Activated T-helper 17 cell treated with anti-CD3 and anti-CD28 coated beads, Interleukin-2, amount 50 U/mL, for 72 hours (primary cell): ENCODE results near the gene DOCK3. TPM values are rescaled to one million over a fixed set of nuclear protein-coding genes. Genes with fewer than 3 reads are reported as not detected.
"Not testable (repeated sequence)": the region's sequence is repeated elsewhere in the genome, so short reads cannot be mapped to it uniquely, and the experiment has no call there.

ENCODE experiments used
- ATAC-seq: fragments of 150-1000 bp; cut with Tn5 transposase; replicated peaks from 2 replicates; pipeline ENCODE4 v1.10.0; 2021; ENCODE audit warnings: mild to moderate bottlenecking, moderate library complexity
- H3K27ac Mint-ChIP-seq: one replicate; pipeline ENCODE4 v1.8.0; 2022; ENCODE audit warnings: mixed read lengths
- H3K27me3 Mint-ChIP-seq: one replicate; pipeline ENCODE4 v1.8.0; 2022; ENCODE audit warnings: mixed read lengths
- H3K36me3 Mint-ChIP-seq: one replicate; pipeline ENCODE4 v1.8.0; 2022; ENCODE audit warnings: low read depth, mild to moderate bottlenecking, mixed read lengths
- H3K4me1 Mint-ChIP-seq: one replicate; pipeline ENCODE4 v1.8.0; 2022; ENCODE audit warnings: mixed read lengths
- H3K4me3 Mint-ChIP-seq: one replicate; pipeline ENCODE4 v1.8.0; 2022; ENCODE audit warnings: mild to moderate bottlenecking, mixed read lengths
- H3K9me3 Mint-ChIP-seq: one replicate; pipeline ENCODE4 v1.8.0; 2022; ENCODE audit warnings: mixed read lengths
- total RNA-seq, 2 donors: library from RNA; stranded (reverse); gene quantifications; one replicate each; pipeline ENCODE4 v1.2.3, GENCODE V29; 2022

Gene DOCK3
- total RNA-seq, 2 donors from 2014 or later: 3.8 to 7.8 TPM

DNA sequence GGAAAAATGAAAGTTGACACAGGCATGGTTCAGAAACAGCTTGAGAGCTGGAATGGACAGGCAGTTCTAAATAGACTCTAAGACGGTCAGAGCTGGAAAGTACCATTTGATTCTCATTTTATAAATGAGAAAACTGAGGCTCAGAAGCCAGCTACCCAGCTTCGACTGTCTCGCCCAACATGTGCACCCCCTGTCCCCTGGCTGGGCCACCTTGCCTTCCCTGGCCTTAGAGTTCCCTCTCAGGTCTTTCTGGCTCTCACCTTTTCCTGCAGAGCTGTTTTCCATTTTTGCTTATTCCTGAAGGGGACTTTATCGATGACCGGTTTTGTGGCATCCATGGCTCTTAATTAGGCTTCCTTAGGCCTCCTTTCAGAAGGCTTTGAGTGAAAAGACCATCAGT, 17.3 kb upstream of the DOCK3 start:
- Mint-ChIP-seq H3K27ac (peak overlapping the region; percentile 10), H3K4me3 (no peak overlapping the region), H3K9me3 (no peaks in the 10 kb centered on the region), H3K4me1 (peaks cover 12% of the 10 kb centered on the region), H3K36me3 (no peaks in the 10 kb centered on the region), H3K27me3 (no peaks in the 10 kb centered on the region)
- ATAC-seq: no peak

DNA sequence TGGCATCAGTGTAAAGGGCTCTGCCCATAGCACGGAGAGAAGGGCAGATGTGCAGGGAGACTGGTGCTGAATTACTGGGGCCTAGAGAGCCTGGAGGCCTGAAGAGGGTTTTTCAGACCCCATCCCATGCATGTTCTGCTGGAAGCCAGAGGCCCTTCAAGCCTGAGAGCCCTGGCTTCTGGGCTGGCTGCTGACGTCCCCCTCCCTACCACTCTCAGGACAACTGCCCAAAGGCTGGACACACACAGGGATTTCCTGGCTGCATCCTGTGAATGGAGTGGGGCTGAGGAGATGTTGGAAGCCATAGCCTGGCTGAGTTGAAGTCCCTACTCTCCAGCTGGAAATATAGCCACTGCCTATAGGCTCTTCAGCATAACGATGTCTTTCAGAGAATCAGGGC, 16.9 kb upstream of the DOCK3 start:
- Mint-ChIP-seq H3K36me3 (no peaks in the 10 kb centered on the region), H3K27me3 (no peaks in the 10 kb centered on the region), H3K4me3 (no peak overlapping the region), H3K4me1 (peaks cover 12% of the 10 kb centered on the region), H3K9me3 (no peaks in the 10 kb centered on the region), H3K27ac (peak overlapping the region; percentile 10)
- no peak for ATAC-seq

DNA sequence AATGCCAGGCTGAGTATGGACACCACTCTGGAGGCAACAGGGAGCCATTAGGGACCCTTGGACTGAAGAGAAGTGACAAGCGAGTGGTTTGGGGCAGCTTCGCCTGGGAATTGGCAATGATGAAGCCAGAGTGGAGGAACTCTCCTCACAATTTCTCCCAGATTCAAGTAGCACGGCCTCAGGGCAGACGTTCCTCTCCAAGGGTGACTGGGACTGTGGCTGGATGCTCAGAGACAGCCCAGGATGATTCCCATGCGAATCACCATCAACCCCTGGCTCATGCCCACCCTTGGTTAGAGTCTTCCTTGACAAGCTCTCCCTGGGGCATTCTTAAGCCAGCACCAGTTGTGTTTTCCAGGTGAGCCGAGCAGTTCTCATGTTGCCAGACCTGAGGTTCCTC, 16.3 kb upstream of the DOCK3 start:
- peak overlapping the region; percentile 10 for H3K27ac Mint-ChIP-seq
- H3K4me1 Mint-ChIP-seq: peaks cover 12% of the 10 kb centered on the region
- no peak for ATAC-seq
- H3K4me3 Mint-ChIP-seq: no peak overlapping the region
- H3K36me3 Mint-ChIP-seq: no peaks in the 10 kb centered on the region
- H3K27me3 Mint-ChIP-seq: no peaks in the 10 kb centered on the region
- no peaks in the 10 kb centered on the region for H3K9me3 Mint-ChIP-seq

DNA sequence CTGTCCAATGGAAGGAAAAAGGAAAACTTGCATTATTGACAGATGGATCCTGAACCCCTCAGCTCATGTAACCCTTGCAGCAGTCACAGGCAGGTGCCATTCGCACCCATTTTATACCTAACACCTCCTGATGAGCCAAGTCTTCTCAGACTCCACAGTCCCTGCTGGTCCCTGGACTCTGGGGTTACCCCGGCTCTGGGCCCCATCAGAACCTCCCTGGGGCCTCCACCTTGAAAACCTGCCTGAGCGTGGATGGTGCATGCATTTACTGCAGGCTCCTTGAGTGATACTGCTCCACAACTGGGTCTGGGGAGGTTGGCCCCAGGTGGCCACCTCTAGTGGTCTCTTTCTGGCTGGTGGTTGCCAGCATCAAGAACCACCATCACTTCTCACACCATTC, 15.9 kb upstream of the DOCK3 start:
- ATAC-seq: no peak
- H3K36me3 Mint-ChIP-seq: no peaks in the 10 kb centered on the region

DNA sequence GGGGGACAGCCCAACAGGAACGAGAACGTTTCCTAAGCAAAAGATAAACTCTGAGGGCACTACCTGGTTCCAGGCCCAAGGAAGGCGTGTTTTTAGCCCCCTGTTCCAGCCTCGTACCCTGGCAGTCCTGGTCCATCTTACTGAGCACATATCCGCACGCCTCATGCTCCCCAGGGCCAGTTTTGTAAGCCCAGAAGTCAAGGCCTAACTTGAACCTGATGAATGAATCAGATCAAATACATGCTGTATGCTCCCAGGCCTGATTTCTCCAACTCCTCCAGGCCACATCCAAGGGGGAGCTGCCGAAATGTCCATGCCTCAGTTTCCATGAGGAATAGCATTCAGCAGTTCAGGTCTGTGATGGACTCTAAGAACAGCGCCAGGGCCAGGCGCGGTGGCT, 14.3 kb upstream of the DOCK3 start:
- Mint-ChIP-seq H3K4me1 (peaks cover 9% of the 10 kb centered on the region), H3K4me3 (no peak overlapping the region)
- no peak for ATAC-seq

More for the DNA sequence above, 15.9 kb upstream of the DOCK3 start:
- peaks cover 12% of the 10 kb centered on the region for H3K4me1 Mint-ChIP-seq
- H3K27me3 Mint-ChIP-seq: no peaks in the 10 kb centered on the region
- H3K9me3 Mint-ChIP-seq: no peaks in the 10 kb centered on the region
- H3K4me3 Mint-ChIP-seq: no peak overlapping the region
- no peak overlapping the region for H3K27ac Mint-ChIP-seq

DNA sequence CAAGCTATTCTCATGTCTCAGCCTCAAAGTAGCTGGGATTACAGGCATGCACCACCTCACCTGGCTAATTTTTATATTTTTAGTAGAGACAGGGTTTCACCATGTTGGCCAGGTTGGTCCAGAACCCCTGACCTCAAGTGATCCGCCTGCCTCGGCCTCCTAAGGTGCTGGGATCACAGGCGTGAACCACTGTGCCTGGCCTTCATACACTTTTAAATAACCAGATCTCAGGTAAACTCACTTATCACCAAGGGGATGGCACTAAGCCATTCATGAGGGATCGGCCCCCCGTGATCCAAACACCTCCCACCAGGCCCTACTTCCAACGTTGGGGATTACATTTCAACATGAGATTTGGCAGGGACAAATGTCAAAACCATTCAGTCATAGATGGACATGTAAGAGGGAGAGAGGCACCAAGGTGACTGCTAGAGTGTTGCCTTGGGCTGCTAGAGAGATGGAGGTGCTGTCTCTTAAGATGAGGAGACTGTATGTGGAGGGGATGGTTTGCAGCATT, 13.3 kb upstream of the DOCK3 start:
- H3K27me3 Mint-ChIP-seq: no peaks in the 10 kb centered on the region
- no peak for ATAC-seq
- H3K9me3 Mint-ChIP-seq: no peaks in the 10 kb centered on the region
- no peak overlapping the region for H3K4me3 Mint-ChIP-seq
- peak overlapping the region; percentile 2 for H3K27ac Mint-ChIP-seq
- no peaks in the 10 kb centered on the region for H3K36me3 Mint-ChIP-seq
- peaks cover 11% of the 10 kb centered on the region for H3K4me1 Mint-ChIP-seq

More for the DNA sequence above, 14.3 kb upstream of the DOCK3 start:
- no peaks in the 10 kb centered on the region for H3K27me3 Mint-ChIP-seq
- no peak overlapping the region for H3K27ac Mint-ChIP-seq
- no peaks in the 10 kb centered on the region for H3K36me3 Mint-ChIP-seq
- H3K9me3 Mint-ChIP-seq: no peaks in the 10 kb centered on the region

DNA sequence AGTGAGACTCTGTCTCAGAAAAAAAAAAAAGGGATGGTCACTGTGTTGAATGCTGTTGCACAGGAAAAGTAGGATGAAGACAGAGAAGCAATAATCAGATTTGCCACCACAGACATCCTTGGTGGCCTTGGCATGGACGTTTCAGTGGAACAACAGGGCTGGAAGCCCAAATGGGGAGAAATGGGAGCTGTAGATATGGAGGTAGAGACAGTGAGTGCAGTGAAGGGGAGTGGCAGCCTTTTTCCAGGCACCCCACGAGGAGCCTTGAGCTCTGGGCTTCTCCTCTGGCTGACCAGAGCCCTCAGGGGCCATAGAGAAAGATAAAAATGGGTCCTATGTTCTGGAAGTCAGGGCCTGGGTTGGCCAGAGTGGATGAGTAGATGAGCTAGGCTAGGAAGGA, 12.3 kb upstream of the DOCK3 start:
- H3K4me3 Mint-ChIP-seq: no peak overlapping the region
- H3K4me1 Mint-ChIP-seq: peaks cover 11% of the 10 kb centered on the region
- no peaks in the 10 kb centered on the region for H3K27me3 Mint-ChIP-seq
- no peaks in the 10 kb centered on the region for H3K36me3 Mint-ChIP-seq
- no peak for ATAC-seq
- no peaks in the 10 kb centered on the region for H3K9me3 Mint-ChIP-seq
- H3K27ac Mint-ChIP-seq: peak overlapping the region; percentile 11

DNA sequence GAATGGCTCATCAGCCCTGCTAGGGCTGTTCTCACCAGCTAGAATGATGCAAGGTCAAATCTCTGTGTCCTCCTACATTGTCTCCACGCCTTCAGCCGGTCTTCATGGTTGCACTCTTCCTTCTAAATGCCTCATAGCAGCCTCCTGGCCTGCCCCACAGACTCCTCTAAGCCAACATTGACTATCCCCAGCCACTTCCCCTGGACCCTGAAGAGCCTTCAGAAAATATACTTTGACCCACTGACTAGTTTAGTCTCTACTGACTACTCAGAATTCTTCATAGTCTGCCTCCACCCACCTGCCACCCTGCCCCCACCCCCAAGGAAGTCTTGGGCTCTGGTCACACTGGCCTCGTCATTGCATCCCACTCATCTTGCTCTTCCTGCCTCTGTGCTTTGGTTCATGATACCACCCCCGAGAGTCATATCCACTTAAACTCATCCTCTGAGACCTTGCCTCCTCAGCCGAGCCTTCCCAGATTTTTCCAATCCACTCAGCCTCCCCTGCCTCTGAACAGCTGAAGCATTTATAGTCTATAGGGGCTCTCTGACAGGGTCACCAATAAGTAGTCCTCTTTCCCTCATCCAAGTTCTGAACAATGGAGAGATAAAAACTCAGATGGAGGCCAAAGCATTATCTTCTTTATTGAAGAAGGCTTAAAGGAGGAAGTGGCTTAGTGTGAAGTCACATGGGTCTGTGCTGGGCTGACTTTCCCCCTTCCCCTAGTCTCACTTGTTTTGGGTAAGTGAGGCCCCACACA, 9.5 kb upstream of the DOCK3 start:
- no peaks in the 10 kb centered on the region for H3K36me3 Mint-ChIP-seq
- H3K27ac Mint-ChIP-seq: peak overlapping the region; percentile 88
- peaks cover 11% of the 10 kb centered on the region for H3K4me1 Mint-ChIP-seq
- H3K27me3 Mint-ChIP-seq: no peaks in the 10 kb centered on the region
- no peaks in the 10 kb centered on the region for H3K9me3 Mint-ChIP-seq
- ATAC-seq: peak; percentile 89
- H3K4me3 Mint-ChIP-seq: peak overlapping the region; percentile 58

DNA sequence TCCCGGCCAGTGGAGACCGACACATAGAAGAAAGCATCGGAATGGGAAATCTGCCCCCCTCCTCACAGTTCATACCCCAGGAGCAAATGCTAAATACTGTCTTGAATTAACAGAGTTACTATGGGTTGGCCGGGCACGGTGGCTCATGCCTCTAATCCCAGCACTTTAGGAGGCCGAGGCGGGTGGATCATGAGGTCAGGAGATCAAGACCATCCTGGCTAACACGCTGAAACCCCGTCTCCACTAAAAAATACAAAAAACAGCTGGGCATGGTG, 8.9 kb upstream of the DOCK3 start:
- H3K36me3 Mint-ChIP-seq, H3K9me3 Mint-ChIP-seq, H3K27me3 Mint-ChIP-seq, ATAC-seq: not testable (repeated sequence)
- Mint-ChIP-seq H3K4me3 (peak overlapping the region; percentile 58), H3K27ac (peak overlapping the region; percentile 88), H3K4me1 (peaks cover 11% of the 10 kb centered on the region)

DNA sequence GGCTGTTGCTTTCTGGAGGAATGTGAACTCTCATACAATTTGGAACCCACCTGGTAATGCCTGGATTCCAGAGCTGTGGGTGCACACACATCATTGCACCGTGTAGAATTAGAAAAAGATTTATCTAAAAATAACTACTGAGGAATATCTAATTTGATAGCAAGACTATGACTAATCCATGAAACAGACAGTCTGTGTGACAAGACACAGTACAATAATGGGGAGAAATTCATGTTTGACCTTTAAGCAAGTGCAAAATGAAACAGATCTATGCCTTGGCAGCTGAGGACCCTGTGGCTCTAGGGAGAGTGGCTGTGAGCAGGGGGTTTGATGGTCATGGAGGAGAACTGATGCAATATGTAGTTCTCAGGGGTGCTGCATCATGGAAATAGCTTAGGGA, 7.9 kb upstream of the DOCK3 start:
- H3K27ac Mint-ChIP-seq: no peak overlapping the region
- H3K4me3 Mint-ChIP-seq: peak overlapping the region; percentile 9
- peak; percentile 54 for ATAC-seq
- H3K36me3 Mint-ChIP-seq: no peaks in the 10 kb centered on the region
- H3K9me3 Mint-ChIP-seq: no peaks in the 10 kb centered on the region
- peaks cover 11% of the 10 kb centered on the region for H3K4me1 Mint-ChIP-seq
- no peaks in the 10 kb centered on the region for H3K27me3 Mint-ChIP-seq

DNA sequence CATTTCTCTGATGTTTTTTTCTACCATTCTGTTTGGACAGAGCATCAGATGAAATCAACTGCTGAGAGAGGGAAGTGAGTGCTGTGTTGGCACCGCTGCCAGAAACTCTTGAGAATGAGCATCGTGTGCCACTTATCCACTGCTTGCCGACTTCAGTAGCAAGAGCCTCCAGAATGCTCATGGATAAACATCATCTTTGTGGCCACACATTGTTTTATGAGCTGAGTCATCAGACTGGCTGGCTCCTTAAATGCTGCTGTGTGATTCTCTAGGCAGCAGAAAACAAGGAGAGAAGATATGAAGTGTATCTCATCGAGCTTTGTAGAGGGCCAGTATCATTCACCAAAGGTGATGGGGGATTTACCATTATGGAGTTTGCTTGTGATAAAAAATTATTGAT, 3.4 kb upstream of the DOCK3 start:
- H3K27ac Mint-ChIP-seq: no peak overlapping the region
- H3K9me3 Mint-ChIP-seq: no peaks in the 10 kb centered on the region
- H3K4me1 Mint-ChIP-seq: peaks cover 5% of the 10 kb centered on the region
- H3K4me3 Mint-ChIP-seq: no peak overlapping the region
- no peak for ATAC-seq
- H3K27me3 Mint-ChIP-seq: peaks cover 6% of the 10 kb centered on the region
- no peaks in the 10 kb centered on the region for H3K36me3 Mint-ChIP-seq

DNA sequence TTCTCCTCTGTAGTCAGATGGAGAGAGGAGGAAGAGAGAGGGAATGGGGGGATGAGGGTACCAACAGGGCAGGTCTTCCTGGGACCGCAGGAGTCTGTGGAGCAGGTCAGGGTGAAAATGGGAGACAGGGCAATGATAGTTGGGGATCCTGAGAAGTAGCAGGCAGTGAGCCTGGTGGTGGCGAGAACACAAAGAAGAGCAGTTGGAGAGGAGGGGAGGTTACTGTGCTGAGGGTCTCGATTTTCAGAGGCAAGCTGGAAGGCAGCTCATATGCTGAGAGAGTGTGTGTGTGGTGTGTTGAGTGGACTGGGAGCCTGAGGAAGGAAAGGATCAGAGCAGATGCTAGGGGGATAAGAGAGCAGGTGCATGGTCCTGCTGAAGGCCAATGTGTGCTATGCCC, 2.1 kb upstream of the DOCK3 start:
- H3K9me3 Mint-ChIP-seq: no peaks in the 10 kb centered on the region
- H3K27ac Mint-ChIP-seq: no peak overlapping the region
- peaks cover 8% of the 10 kb centered on the region for H3K27me3 Mint-ChIP-seq
- no peak for ATAC-seq
- no peaks in the 10 kb centered on the region for H3K36me3 Mint-ChIP-seq
- H3K4me3 Mint-ChIP-seq: no peak overlapping the region
- peaks cover 5% of the 10 kb centered on the region for H3K4me1 Mint-ChIP-seq

DNA sequence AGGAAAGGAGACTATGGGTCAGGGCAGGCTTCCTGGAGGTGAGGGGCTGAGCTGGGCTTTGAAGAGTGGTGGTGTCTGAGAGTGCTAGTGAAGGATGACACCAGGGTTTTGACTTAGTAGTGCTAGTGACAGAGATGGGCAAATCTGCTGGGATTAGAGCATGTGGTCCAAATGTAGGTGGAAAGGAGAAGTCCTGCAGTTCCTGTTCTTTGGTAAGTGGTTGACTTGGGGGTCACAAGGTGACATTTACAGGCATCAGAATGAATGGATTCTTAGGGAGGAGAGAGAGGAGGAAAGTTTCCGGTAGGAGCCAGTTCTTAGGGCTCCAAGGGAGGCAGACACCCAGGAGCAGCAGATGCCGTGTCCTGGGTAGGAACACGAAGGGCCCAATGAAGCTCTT, 796 bp upstream of the DOCK3 start:
- peaks cover 8% of the 10 kb centered on the region for H3K27me3 Mint-ChIP-seq
- peak overlapping the region; percentile 65 for H3K4me3 Mint-ChIP-seq
- no peaks in the 10 kb centered on the region for H3K9me3 Mint-ChIP-seq
- H3K4me1 Mint-ChIP-seq: peaks cover 5% of the 10 kb centered on the region
- H3K27ac Mint-ChIP-seq: peak overlapping the region; percentile 15
- H3K36me3 Mint-ChIP-seq: no peaks in the 10 kb centered on the region
- ATAC-seq: no peak

DNA sequence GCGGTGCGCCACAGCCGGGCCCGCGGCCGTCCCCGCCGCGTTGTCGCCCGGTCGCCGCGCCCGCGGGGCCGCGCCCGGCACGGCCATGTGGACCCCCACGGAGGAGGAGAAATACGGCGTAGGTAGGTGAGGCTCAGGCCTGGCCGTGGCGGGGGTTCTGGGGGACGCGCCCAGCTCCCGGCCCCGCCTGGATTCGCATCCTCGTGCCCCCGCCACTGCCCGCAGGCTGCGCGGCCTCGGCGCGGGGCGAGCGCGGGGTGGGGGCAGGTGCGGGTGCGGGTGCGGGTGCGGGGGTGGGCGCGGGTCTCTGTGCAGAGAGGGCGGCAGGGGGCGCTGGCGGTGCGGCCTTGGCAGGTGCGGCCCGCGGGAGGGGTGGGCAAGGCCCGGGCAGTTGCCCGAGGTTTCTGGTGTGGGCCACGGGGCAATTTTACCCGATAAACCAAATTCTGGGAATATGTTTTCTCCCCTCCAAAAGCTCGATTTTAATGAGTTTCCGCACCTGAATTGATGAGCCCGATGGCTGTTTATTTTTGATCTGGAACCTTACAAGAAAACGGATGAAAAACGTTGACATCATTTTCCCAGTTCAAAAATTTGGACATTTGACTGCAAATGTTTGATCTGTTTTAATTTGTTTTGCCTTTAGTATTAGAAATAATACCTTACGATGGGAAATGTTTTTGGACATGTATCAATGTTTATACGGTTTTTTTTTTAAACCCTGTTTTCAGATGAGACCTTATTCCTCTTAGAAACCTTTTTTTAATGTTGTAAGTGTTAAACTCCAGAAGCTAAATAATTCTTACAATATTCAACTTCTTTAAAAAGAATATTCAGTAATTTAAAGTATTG, 678 bp downstream of the DOCK3 start:
- H3K27ac Mint-ChIP-seq: no peak overlapping the region
- peak overlapping the region; percentile 67 for H3K4me3 Mint-ChIP-seq
- no peaks in the 10 kb centered on the region for H3K9me3 Mint-ChIP-seq
- H3K4me1 Mint-ChIP-seq: peaks cover 5% of the 10 kb centered on the region
- peak; percentile 82 for ATAC-seq
- H3K36me3 Mint-ChIP-seq: no peaks in the 10 kb centered on the region
- peaks cover 8% of the 10 kb centered on the region for H3K27me3 Mint-ChIP-seq
